HEK293 (cell line): ENCODE measurements around the gene SH3BP2.

Experiments used
- HIC1 ChIP-seq: fragments of 450-650 bp; formaldehyde crosslinking; IDR thresholded peaks from 2 replicates; pipeline ENCODE4 v1.5.1; 2016; ENCODE audit warnings: missing biosample characterization, missing genetic modification characterization
- HOXC10 ChIP-seq: sonication (generic); formaldehyde crosslinking; IDR thresholded peaks from 2 replicates; pipeline ENCODE4 v1.8.1; 2023; ENCODE audit warnings: mild to moderate bottlenecking, missing genetic modification reagents
- OSR2 ChIP-seq: fragments of 450-650 bp; formaldehyde crosslinking; IDR thresholded peaks from 2 replicates; pipeline ENCODE4 v1.5.1; 2016; ENCODE audit warnings: missing biosample characterization, missing genetic modification characterization
- PRDM6 ChIP-seq: fragments of 450-650 bp; formaldehyde crosslinking; IDR thresholded peaks from 2 replicates; pipeline ENCODE4 v1.5.1; 2017; ENCODE audit warnings: missing biosample characterization, missing genetic modification characterization
- SP3 ChIP-seq: fragments of 450-650 bp; formaldehyde crosslinking; IDR thresholded peaks from 2 replicates; pipeline ENCODE4 v1.5.1; 2016; ENCODE audit warnings: missing biosample characterization, missing genetic modification characterization
- ZNF112 ChIP-seq: fragments of 450-650 bp; formaldehyde crosslinking; IDR thresholded peaks from 2 replicates; pipeline ENCODE4 v1.5.0; 2017; ENCODE audit warnings: missing biosample characterization, missing genetic modification characterization
- ZNF221 ChIP-seq: fragments of 450-650 bp; formaldehyde crosslinking; IDR thresholded peaks from 2 replicates; pipeline ENCODE4 v1.5.1; 2017; ENCODE audit warnings: missing biosample characterization, missing genetic modification characterization, borderline replicate concordance
- ZNF324 ChIP-seq: fragments of 450-650 bp; formaldehyde crosslinking; IDR thresholded peaks from 2 replicates; pipeline ENCODE4 v1.5.1; 2016; ENCODE audit warnings: missing biosample characterization, missing genetic modification characterization
- ZNF350 ChIP-seq: fragments of 450-650 bp; formaldehyde crosslinking; IDR thresholded peaks from 2 replicates; pipeline ENCODE4 v1.5.0; 2017; ENCODE audit warnings: missing biosample characterization, mild to moderate bottlenecking, missing genetic modification characterization
- ZNF366 ChIP-seq: fragments of 450-650 bp; formaldehyde crosslinking; conservative IDR thresholded peaks from 2 replicates; pipeline ENCODE4 v1.5.1; 2016; ENCODE audit warnings: missing biosample characterization, missing genetic modification characterization
- ZNF404 ChIP-seq: fragments of 450-650 bp; formaldehyde crosslinking; IDR thresholded peaks from 2 replicates; pipeline ENCODE4 v1.5.1; 2017; ENCODE audit warnings: missing biosample characterization, missing genetic modification characterization
- ZNF433 ChIP-seq: fragments of 450-650 bp; formaldehyde crosslinking; IDR thresholded peaks from 2 replicates; pipeline ENCODE4 v1.5.1; 2016; ENCODE audit warnings: missing biosample characterization, missing genetic modification characterization, low read depth
- ZNF449 ChIP-seq: fragments of 450-650 bp; formaldehyde crosslinking; IDR thresholded peaks from 2 replicates; pipeline ENCODE4 v1.5.1; 2017; ENCODE audit warnings: missing biosample characterization, mild to moderate bottlenecking, missing genetic modification characterization, moderate library complexity
- ZNF544 ChIP-seq: fragments of 450-650 bp; formaldehyde crosslinking; IDR thresholded peaks from 2 replicates; pipeline ENCODE4 v1.5.0; 2017; ENCODE audit warnings: missing biosample characterization, missing genetic modification characterization
- ZNF600 ChIP-seq: fragments of 450-650 bp; formaldehyde crosslinking; IDR thresholded peaks from 2 replicates; pipeline ENCODE4 v1.5.1; 2016; ENCODE audit warnings: missing biosample characterization, missing genetic modification characterization
- ZNF624 ChIP-seq: fragments of 450-650 bp; formaldehyde crosslinking; IDR thresholded peaks from 2 replicates; pipeline ENCODE4 v1.5.1; 2017; ENCODE audit warnings: missing biosample characterization, missing genetic modification characterization
- ZNF629 ChIP-seq: fragments of 450-650 bp; formaldehyde crosslinking; IDR thresholded peaks from 2 replicates; pipeline ENCODE4 v1.5.1; 2017; ENCODE audit warnings: missing biosample characterization, missing genetic modification characterization
- ZNF670 ChIP-seq: fragments of 450-650 bp; formaldehyde crosslinking; IDR thresholded peaks from 2 replicates; pipeline ENCODE4 v1.5.1; 2016; ENCODE audit warnings: missing biosample characterization, missing genetic modification characterization, low read depth
- ZNF701 ChIP-seq: fragments of 450-650 bp; formaldehyde crosslinking; IDR thresholded peaks from 2 replicates; pipeline ENCODE4 v1.5.1; 2016; ENCODE audit warnings: missing biosample characterization, missing genetic modification characterization
- ZNF707 ChIP-seq: fragments of 450-650 bp; formaldehyde crosslinking; IDR thresholded peaks from 2 replicates; pipeline ENCODE4 v1.5.1; 2016; ENCODE audit warnings: missing biosample characterization, missing genetic modification characterization
- ZNF747 ChIP-seq: fragments of 450-650 bp; formaldehyde crosslinking; IDR thresholded peaks from 2 replicates; pipeline ENCODE4 v1.5.1; 2016; ENCODE audit warnings: missing biosample characterization, missing genetic modification characterization
- ZNF830 ChIP-seq: fragments of 450-650 bp; IDR thresholded peaks from 2 replicates; pipeline ENCODE4 v1.5.0; 2018; ENCODE audit warnings: missing biosample characterization, missing genetic modification characterization, low read depth, mild to moderate bottlenecking, moderate library complexity
- ZSCAN23 ChIP-seq: fragments of 450-650 bp; formaldehyde crosslinking; IDR thresholded peaks from 2 replicates; pipeline ENCODE4 v1.5.1; 2016; ENCODE audit warnings: missing biosample characterization, missing genetic modification characterization
- ZSCAN30 ChIP-seq: fragments of 450-650 bp; IDR thresholded peaks from 2 replicates; pipeline ENCODE4 v1.5.1; 2018; ENCODE audit warnings: missing biosample characterization, mild to moderate bottlenecking, missing genetic modification characterization, moderate library complexity
- TF ChIP-seq, protein P1 (sequence below): fragments of 450-650 bp; formaldehyde crosslinking; optimal IDR thresholded peaks from 2 replicates; pipeline ENCODE3; 2016; ENCODE audit warnings: missing biosample characterization, mild to moderate bottlenecking, missing genetic modification characterization
- TF ChIP-seq, protein P2 (sequence below): fragments of 450-650 bp; formaldehyde crosslinking; IDR thresholded peaks from 2 replicates; pipeline ENCODE4 v1.5.1; 2016; ENCODE audit warnings: missing biosample characterization, missing genetic modification characterization
- TF ChIP-seq, protein P3 (sequence below): IDR thresholded peaks from 2 replicates; pipeline ENCODE4 v1.6.1; 2011; ENCODE audit warnings: mild to moderate bottlenecking, low read depth, low read length, borderline replicate concordance
- TF ChIP-seq, protein P4 (sequence below): fragments of 450-650 bp; formaldehyde crosslinking; IDR thresholded peaks from 2 replicates; pipeline ENCODE4 v1.5.1; 2016; ENCODE audit warnings: missing biosample characterization, missing genetic modification characterization, borderline replicate concordance

SH3BP2 gene

GRCh38 chr4:2817701-2818350 is 24.9 kb downstream of the SH3BP2 start (continued):
- TF ChIP-seq, protein P1, sequence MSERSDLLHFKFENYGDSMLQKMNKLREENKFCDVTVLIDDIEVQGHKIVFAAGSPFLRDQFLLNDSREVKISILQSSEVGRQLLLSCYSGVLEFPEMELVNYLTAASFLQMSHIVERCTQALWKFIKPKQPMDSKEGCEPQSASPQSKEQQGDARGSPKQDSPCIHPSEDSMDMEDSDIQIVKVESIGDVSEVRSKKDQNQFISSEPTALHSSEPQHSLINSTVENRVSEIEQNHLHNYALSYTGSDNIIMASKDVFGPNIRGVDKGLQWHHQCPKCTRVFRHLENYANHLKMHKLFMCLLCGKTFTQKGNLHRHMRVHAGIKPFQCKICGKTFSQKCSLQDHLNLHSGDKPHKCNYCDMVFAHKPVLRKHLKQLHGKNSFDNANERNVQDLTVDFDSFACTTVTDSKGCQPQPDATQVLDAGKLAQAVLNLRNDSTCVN (tag by site-specific recombination) = peak; percentile 59
- TF ChIP-seq PRDM6 (tag by site-specific recombination) (no peak), ZNF350 (tag by site-specific recombination) (no peak), ZNF112 (tag by site-specific recombination) (no peak), ZNF830 (tag by site-specific recombination) (no peak), OSR2 (no peak), ZNF449 (tag by site-specific recombination) (no peak), ZNF624 (tag by site-specific recombination) (no peak), ZNF707 (tag by site-specific recombination) (no peak), SP3 (tag by site-specific recombination) (peak; percentile 82), ZNF366 (tag by site-specific recombination) (no peak), ZNF600 (tag by site-specific recombination) (no peak), ZNF324 (no peak), ZNF404 (tag by site-specific recombination) (no peak), ZSCAN30 (tag by site-specific recombination) (no peak), ZNF747 (tag by site-specific recombination) (no peak), ZNF433 (tag by site-specific recombination) (no peak), ZNF670 (tag by site-specific recombination) (no peak), ZNF221 (tag by site-specific recombination) (no peak), HIC1 (0 out of 2 replicates have a peak, but pooled peaks have one; percentile 14), ZNF701 (tag by site-specific recombination) (no peak), HOXC10 (CRISPR knock-in tag) (no peak), ZNF544 (tag by site-specific recombination) (no peak), ZSCAN23 (no peak), ZNF629 (no peak; the same call in 1 of the 2 replicates)
- TF ChIP-seq, protein P2, sequence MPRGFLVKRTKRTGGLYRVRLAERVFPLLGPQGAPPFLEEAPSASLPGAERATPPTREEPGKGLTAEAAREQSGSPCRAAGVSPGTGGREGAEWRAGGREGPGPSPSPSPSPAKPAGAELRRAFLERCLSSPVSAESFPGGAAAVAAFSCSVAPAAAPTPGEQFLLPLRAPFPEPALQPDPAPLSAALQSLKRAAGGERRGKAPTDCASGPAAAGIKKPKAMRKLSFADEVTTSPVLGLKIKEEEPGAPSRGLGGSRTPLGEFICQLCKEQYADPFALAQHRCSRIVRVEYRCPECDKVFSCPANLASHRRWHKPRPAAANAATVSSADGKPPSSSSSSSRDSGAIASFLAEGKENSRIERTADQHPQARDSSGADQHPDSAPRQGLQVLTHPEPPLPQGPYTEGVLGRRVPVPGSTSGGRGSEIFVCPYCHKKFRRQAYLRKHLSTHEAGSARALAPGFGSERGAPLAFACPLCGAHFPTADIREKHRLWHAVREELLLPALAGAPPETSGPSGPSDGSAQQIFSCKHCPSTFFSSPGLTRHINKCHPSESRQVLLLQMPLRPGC (tag by site-specific recombination) = no peak
- TF ChIP-seq, protein P3, sequence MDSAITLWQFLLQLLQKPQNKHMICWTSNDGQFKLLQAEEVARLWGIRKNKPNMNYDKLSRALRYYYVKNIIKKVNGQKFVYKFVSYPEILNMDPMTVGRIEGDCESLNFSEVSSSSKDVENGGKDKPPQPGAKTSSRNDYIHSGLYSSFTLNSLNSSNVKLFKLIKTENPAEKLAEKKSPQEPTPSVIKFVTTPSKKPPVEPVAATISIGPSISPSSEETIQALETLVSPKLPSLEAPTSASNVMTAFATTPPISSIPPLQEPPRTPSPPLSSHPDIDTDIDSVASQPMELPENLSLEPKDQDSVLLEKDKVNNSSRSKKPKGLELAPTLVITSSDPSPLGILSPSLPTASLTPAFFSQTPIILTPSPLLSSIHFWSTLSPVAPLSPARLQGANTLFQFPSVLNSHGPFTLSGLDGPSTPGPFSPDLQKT = no peak
- TF ChIP-seq, protein P4, sequence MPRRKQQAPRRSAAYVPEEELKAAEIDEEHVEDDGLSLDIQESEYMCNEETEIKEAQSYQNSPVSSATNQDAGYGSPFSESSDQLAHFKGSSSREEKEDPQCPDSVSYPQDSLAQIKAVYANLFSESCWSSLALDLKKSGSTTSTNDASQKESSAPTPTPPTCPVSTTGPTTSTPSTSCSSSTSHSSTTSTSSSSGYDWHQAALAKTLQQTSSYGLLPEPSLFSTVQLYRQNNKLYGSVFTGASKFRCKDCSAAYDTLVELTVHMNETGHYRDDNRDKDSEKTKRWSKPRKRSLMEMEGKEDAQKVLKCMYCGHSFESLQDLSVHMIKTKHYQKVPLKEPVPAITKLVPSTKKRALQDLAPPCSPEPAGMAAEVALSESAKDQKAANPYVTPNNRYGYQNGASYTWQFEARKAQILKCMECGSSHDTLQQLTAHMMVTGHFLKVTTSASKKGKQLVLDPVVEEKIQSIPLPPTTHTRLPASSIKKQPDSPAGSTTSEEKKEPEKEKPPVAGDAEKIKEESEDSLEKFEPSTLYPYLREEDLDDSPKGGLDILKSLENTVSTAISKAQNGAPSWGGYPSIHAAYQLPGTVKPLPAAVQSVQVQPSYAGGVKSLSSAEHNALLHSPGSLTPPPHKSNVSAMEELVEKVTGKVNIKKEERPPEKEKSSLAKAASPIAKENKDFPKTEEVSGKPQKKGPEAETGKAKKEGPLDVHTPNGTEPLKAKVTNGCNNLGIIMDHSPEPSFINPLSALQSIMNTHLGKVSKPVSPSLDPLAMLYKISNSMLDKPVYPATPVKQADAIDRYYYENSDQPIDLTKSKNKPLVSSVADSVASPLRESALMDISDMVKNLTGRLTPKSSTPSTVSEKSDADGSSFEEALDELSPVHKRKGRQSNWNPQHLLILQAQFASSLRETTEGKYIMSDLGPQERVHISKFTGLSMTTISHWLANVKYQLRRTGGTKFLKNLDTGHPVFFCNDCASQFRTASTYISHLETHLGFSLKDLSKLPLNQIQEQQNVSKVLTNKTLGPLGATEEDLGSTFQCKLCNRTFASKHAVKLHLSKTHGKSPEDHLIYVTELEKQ (tag by site-specific recombination) = no peak
